B cell (primary cell): Measurements from ENCODE around the gene NFE2L1.

Experiments used
- CTCF ChIP-seq: fragments of 200-600 bp; IDR thresholded peaks from one replicate; pipeline ENCODE4 v1.8.0; 2022; ENCODE audit warnings: antibody characterized with exemption, mild to moderate bottlenecking
- EZH2 ChIP-seq: IDR thresholded peaks from 2 replicates; pipeline ENCODE4 v1.6.1; 2012; ENCODE audit warnings: borderline replicate concordance, low read depth, mild to moderate bottlenecking, moderate library complexity, low read length; ENCODE audit not compliant: insufficient read depth, poor library complexity, severe bottlenecking

- TF ChIP-seq CTCF, result no peak
- no peak for TF ChIP-seq EZH2
These were observed 14.1 kb downstream of the NFE2L1 start for GRCh38 chr17:48062273-48062672.
